Measurements from ENCODE around the gene SELENOO. TPM values are rescaled to one million over a fixed set of nuclear protein-coding genes. Genes with fewer than 3 reads are reported as not detected.

The SELENOO gene
- total RNA-seq, 4 donors from 2014 or later, result 36.1 to 66.6 (median 44.8) TPM

- 87 to 88% methylated on average over 26 to 27 of the region's 27 CpGs for WGBS, 2 donors
- Histone ChIP-seq H3K9me3 (no peaks in the 10 kb centered on the region), H3K4me3 (no peak overlapping the region), H3K27ac (no peak overlapping the region), H3K4me1 (peaks cover 0 to 21% (median 10%) of the 10 kb centered on the region in 4 donors), H3K36me3 (no peaks in the 10 kb centered on the region), H3K27me3 (peaks cover 0 to 32% of the 10 kb centered on the region in 2 donors)
- TF ChIP-seq POLR2A (IDR thresholded peaks at IDR 0.05), result no peak
- no peak for TF ChIP-seq CTCF (IDR thresholded peaks at IDR 0.05)
- TF ChIP-seq EP300 (IDR thresholded peaks at IDR 0.05), result no peak
- no peak for DNase-seq (ENCODE audit: low spot score in 2 of 2)
These were observed 19.9 kb upstream of the SELENOO start for GRCh38 chr22:50180727-50181521.

GRCh38 chr22:50182176-50183081, 18.4 kb upstream of the SELENOO start:
- Histone ChIP-seq H3K36me3 (no peaks in the 10 kb centered on the region), H3K27ac (no peak overlapping the region)

GRCh38 chr22:50183141-50183971, 17.5 kb upstream of the SELENOO start:
- Histone ChIP-seq H3K9me3 (no peaks in the 10 kb centered on the region), H3K4me3 (no peak overlapping the region), H3K27ac (no peak overlapping the region), H3K27me3 (peaks cover 0 to 18% of the 10 kb centered on the region in 2 donors), H3K4me1 (peaks cover 0 to 34% (median 16%) of the 10 kb centered on the region in 4 donors), H3K36me3 (no peaks in the 10 kb centered on the region)
- no peak for TF ChIP-seq CTCF (IDR thresholded peaks at IDR 0.05)
- WGBS, 2 donors, result 78 to 83% methylated on average over 18 to 19 of the region's 19 CpGs
- no peak for DNase-seq (ENCODE audit: low spot score in 2 of 2)

More at GRCh38 chr22:50182176-50183081, 18.4 kb upstream of the SELENOO start:
- no peak for DNase-seq (ENCODE audit: low spot score in 2 of 2)
- H3K9me3 ChIP-seq, result no peaks in the 10 kb centered on the region
- peaks cover 0 to 32% (median 15%) of the 10 kb centered on the region in 4 donors for H3K4me1 ChIP-seq
- WGBS, 2 donors, result 70 to 76% methylated on average over 24 to 29 of the region's 31 CpGs
- no peak for TF ChIP-seq CTCF (IDR thresholded peaks at IDR 0.05)
- no peak for TF ChIP-seq POLR2A (IDR thresholded peaks at IDR 0.05)
- TF ChIP-seq EP300 (IDR thresholded peaks at IDR 0.05), result no peak
- no peak overlapping the region for H3K4me3 ChIP-seq
- peaks cover 0 to 26% of the 10 kb centered on the region in 2 donors for H3K27me3 ChIP-seq

- TF ChIP-seq CTCF (IDR thresholded peaks at IDR 0.05), result no peak
- no peak for TF ChIP-seq EP300 (IDR thresholded peaks at IDR 0.05)
- TF ChIP-seq POLR2A (IDR thresholded peaks at IDR 0.05), result no peak
- peak; percentile 62 to 70 for DNase-seq (ENCODE audit: low spot score in 2 of 2)
- Histone ChIP-seq H3K9me3 (no peaks in the 10 kb centered on the region), H3K36me3 (no peaks in the 10 kb centered on the region), H3K27me3 (peaks cover 0 to 9% of the 10 kb centered on the region in 2 donors), H3K4me3 (peak overlapping the region in 2 of 4 donors; percentile 51 to 67), H3K4me1 (peaks cover 0 to 43% (median 19%) of the 10 kb centered on the region in 4 donors), H3K27ac (peak overlapping the region in 2 of 4 donors; percentile 4 to 58)
- 31 to 58% methylated on average over 13 to 26 of the region's 32 CpGs for WGBS, 2 donors
These were observed 16.6 kb upstream of the SELENOO start for GRCh38 chr22:50184004-50184901.

All from tibial nerve (tissue), 4 donors.